Mucosa of descending colon (tissue), 3 donors: ENCODE data around the gene KLHL9. TPM values are rescaled to one million over a fixed set of nuclear protein-coding genes. Genes with fewer than 3 reads are reported as not detected.

Source experiments
- ATAC-seq: fragments of 200-7000 bp; cut with Tn5 transposase; one replicate; pipeline ENCODE4 v1.9.1; 2020; ENCODE audit warnings: mild to moderate bottlenecking, moderate library complexity
- DNase-seq, 3 donors: peaks; one replicate each; pipeline ENCODE4 v3.0.0-alpha.2; 2020
- H3K36me3 ChIP-seq: fragments of 200-600 bp; one replicate; pipeline ENCODE4 v1.8.0; 2021; ENCODE audit warnings: low read depth, mild to moderate bottlenecking
- H3K4me1 ChIP-seq: fragments of 200-600 bp; one replicate; pipeline ENCODE4 v1.8.0; 2021; ENCODE audit warnings: low read depth, mild to moderate bottlenecking
- H3K4me3 ChIP-seq: fragments of 200-600 bp; one replicate; pipeline ENCODE4 v1.8.0; 2021; ENCODE audit warnings: mild to moderate bottlenecking
- H3K9me3 ChIP-seq: fragments of 200-600 bp; one replicate; pipeline ENCODE4 v1.8.0; 2021; ENCODE audit warnings: mild to moderate bottlenecking
- intact Hi-C, 2 donors: fragments of 100-400 bp; cut with DNase I in 1 of 2; cut with micrococcal nuclease in 1 of 2; formaldehyde crosslinking; loops; one replicate each; pipeline versions ENCODE4 v1.11.0 to v1.11.1; 2022; cut with DNase I, micrococcal nuclease
- total RNA-seq, 3 donors: library from RNA; stranded (reverse); fragmentation: NEBNext Ultra II Directional in 2 of 3; extraction: Animal tissue kit (Norgen Biotek cat#: 25700) in 2 of 3; gene quantifications; one replicate each; pipeline versions ENCODE4 v1.2.1 to v1.2.4, GENCODE V29; 2021 to 2023
- TF ChIP-seq, protein P1 (sequence below): fragments of 200-600 bp; IDR thresholded peaks from one replicate; pipeline ENCODE4 v1.8.0; 2022; ENCODE audit warnings: antibody characterized with exemption, mild to moderate bottlenecking
- donor health status: DM: no; HTN: no; CAD: no; lungs with moderate emphysema.
- donor health status: DM: no; HTN: no; CAD: no.
- donor health status: DM: no; HTN: yes; CAD: no.

Gene KLHL9
- total RNA-seq, 3 donors from 2014 or later, result 21.8 to 23.9 (median 23.4) TPM

GRCh38 chr9:21314152-21314551 lies 21.1 kb downstream of the KLHL9 start:
- DNase-seq, result no peak
- H3K36me3 ChIP-seq, result no peaks in the 10 kb centered on the region
- intact Hi-C loops, result no loop called here

DNA sequence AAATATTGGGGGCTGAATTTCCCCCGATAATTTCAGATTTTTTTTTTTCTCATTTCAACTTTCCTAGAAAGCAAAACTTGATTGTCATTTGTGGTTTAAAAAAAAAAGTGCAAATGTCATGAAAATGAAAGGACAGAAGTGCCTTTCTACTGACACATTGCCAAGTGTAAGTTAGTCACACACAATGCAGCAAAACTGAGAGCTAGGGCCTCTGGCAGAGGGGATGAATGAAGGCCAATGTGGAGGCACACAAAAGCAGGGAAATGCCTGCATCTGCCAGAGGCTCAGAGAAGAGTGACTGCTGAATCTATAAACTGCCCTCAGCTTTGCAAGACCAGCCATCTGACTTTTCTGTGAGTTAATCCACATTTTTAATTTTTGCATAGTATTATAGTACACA lies 23.3 kb downstream of the KLHL9 start:
- ATAC-seq (no peak), DNase-seq (no peak)
- intact Hi-C loops, result no loop called here
- TF ChIP-seq, protein P1, sequence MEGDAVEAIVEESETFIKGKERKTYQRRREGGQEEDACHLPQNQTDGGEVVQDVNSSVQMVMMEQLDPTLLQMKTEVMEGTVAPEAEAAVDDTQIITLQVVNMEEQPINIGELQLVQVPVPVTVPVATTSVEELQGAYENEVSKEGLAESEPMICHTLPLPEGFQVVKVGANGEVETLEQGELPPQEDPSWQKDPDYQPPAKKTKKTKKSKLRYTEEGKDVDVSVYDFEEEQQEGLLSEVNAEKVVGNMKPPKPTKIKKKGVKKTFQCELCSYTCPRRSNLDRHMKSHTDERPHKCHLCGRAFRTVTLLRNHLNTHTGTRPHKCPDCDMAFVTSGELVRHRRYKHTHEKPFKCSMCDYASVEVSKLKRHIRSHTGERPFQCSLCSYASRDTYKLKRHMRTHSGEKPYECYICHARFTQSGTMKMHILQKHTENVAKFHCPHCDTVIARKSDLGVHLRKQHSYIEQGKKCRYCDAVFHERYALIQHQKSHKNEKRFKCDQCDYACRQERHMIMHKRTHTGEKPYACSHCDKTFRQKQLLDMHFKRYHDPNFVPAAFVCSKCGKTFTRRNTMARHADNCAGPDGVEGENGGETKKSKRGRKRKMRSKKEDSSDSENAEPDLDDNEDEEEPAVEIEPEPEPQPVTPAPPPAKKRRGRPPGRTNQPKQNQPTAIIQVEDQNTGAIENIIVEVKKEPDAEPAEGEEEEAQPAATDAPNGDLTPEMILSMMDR, result no peak
- Histone ChIP-seq H3K36me3 (no peaks in the 10 kb centered on the region), H3K9me3 (no peaks in the 10 kb centered on the region), H3K4me3 (no peak overlapping the region), H3K4me1 (no peaks in the 10 kb centered on the region)

More at GRCh38 chr9:21314152-21314551, 21.1 kb downstream of the KLHL9 start:
- no peak overlapping the region for H3K4me3 ChIP-seq
- H3K4me1 ChIP-seq, result no peaks in the 10 kb centered on the region
- no peak for ATAC-seq
- TF ChIP-seq, protein P1, result no peak
- H3K9me3 ChIP-seq, result no peaks in the 10 kb centered on the region

- H3K36me3 ChIP-seq, result no peaks in the 10 kb centered on the region
- no peak for DNase-seq
- H3K4me1 ChIP-seq, result no peaks in the 10 kb centered on the region
- intact Hi-C loops, result no loop called here
- TF ChIP-seq, protein P1, result no peak
- H3K4me3 ChIP-seq, result no peak within 1 kb of the TSS
- no peaks in the 10 kb centered on the region for H3K9me3 ChIP-seq
- ATAC-seq, result no peak
Measured at GRCh38 chr9:21305213-21305612, 30.0 kb downstream of the KLHL9 start, which contains the start of gene IFNA5. TSS of gene IFNA5 (minus strand) at chr9:21305313. CDS start at chr9:21305256, 57 bp downstream.

DNA sequence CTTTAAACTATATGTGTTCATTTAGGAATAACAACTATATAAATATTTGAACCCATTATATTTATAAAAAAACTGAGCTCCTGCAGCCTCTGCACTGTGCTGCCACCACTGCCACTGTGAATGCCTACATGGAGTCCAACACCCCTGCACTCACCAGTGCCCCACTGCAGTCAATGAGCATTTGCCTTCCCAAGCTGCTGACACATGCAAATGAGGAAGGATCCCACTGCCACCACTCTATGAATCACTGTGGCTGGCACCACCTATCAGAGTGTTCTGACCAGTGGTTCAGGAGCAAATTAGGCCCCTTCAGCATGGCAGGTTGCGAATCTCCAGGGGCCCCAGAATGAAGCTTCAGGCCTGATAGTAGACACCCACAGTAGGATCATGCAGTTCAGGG lies 39.2 kb downstream of the KLHL9 start:
- TF ChIP-seq, protein P1, result no peak
- ATAC-seq, result no peak

GRCh38 chr9:21294904-21295538 lies 40.2 kb downstream of the KLHL9 start:
- TF ChIP-seq, protein P1, result no peak
- ATAC-seq (no peak), DNase-seq (no peak)
- no peaks in the 10 kb centered on the region for H3K9me3 ChIP-seq
- intact Hi-C loops, result no loop called here
- H3K4me1 ChIP-seq, result no peaks in the 10 kb centered on the region
- H3K4me3 ChIP-seq, result no peak overlapping the region
- no peaks in the 10 kb centered on the region for H3K36me3 ChIP-seq

More for the DNA sequence above, 39.2 kb downstream of the KLHL9 start:
- Histone ChIP-seq H3K9me3 (no peaks in the 10 kb centered on the region), H3K4me3 (no peak overlapping the region), H3K36me3 (no peaks in the 10 kb centered on the region), H3K4me1 (no peaks in the 10 kb centered on the region)
- no peak for DNase-seq
- intact Hi-C loops, result no loop called here
